Mesothelial cell of epicardium (in vitro differentiated cells): ENCODE data around the gene VPS4A. TPM values are rescaled to one million over a fixed set of nuclear protein-coding genes. Genes with fewer than 3 reads are reported as not detected.

ENCODE experiments used
- DNase-seq, 2 experiments: peaks; one replicate each; pipeline ENCODE4 v3.0.0; 2021; ENCODE audit warnings: low spot score in 2 of 2; ENCODE audit not compliant: unreplicated experiment in 2 of 2
- H3K27ac Mint-ChIP-seq: 2 replicates; pipeline ENCODE4 v1.8.0; 2021; ENCODE audit warnings: mixed read lengths
- H3K27me3 Mint-ChIP-seq: 2 replicates; pipeline ENCODE4 v1.8.0; 2021; ENCODE audit warnings: low read depth, mixed read lengths
- H3K36me3 Mint-ChIP-seq: 2 replicates; pipeline ENCODE4 v1.8.0; 2021; ENCODE audit warnings: mixed read lengths
- H3K4me1 Mint-ChIP-seq: 2 replicates; pipeline ENCODE4 v1.8.0; 2021; ENCODE audit warnings: mixed read lengths
- H3K4me3 Mint-ChIP-seq: 2 replicates; pipeline ENCODE4 v1.8.0; 2021; ENCODE audit warnings: mild to moderate bottlenecking, moderate library complexity, mixed read lengths
- H3K9me3 Mint-ChIP-seq: 2 replicates; pipeline ENCODE4 v1.8.0; 2021; ENCODE audit warnings: mixed read lengths
- total RNA-seq: library from RNA; stranded (reverse); gene quantifications from 3 replicates; pipeline ENCODE4 v1.2.1, GENCODE V29; 2021
- TF ChIP-seq, protein P1 (sequence below): fragments of 200-600 bp; sonication (generic); IDR thresholded peaks from one replicate; pipeline ENCODE4 v1.5.0; 2021; ENCODE audit warnings: antibody characterized with exemption; ENCODE audit not compliant: unreplicated experiment

The VPS4A gene
- total RNA-seq, 1 donor from 2014 or later, result 29.8 TPM

DNA sequence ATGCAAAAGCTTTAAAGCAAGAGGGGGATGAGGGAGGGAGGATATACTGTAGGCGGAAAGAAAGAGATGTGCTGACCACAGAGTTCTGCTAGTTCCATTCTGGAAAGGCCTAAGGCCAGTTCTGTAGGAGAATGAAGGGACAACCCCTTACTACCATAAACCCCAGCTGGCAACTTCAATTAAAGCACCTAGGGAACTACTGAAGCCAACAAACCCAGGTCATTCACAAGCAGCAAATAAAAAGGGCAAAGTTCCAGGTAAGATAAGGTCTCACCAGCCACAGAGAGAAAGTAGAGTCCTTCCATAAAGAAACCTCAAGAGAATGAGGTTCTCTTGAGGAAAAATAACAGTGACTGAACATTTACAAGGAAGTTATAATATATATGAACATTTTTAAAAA is 61.9 kb downstream of the VPS4A start:
- TF ChIP-seq, protein P1, sequence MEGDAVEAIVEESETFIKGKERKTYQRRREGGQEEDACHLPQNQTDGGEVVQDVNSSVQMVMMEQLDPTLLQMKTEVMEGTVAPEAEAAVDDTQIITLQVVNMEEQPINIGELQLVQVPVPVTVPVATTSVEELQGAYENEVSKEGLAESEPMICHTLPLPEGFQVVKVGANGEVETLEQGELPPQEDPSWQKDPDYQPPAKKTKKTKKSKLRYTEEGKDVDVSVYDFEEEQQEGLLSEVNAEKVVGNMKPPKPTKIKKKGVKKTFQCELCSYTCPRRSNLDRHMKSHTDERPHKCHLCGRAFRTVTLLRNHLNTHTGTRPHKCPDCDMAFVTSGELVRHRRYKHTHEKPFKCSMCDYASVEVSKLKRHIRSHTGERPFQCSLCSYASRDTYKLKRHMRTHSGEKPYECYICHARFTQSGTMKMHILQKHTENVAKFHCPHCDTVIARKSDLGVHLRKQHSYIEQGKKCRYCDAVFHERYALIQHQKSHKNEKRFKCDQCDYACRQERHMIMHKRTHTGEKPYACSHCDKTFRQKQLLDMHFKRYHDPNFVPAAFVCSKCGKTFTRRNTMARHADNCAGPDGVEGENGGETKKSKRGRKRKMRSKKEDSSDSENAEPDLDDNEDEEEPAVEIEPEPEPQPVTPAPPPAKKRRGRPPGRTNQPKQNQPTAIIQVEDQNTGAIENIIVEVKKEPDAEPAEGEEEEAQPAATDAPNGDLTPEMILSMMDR, result no peak
- H3K27ac Mint-ChIP-seq, result no peak overlapping the region
- H3K27me3 Mint-ChIP-seq, result no peaks in the 10 kb centered on the region
- H3K36me3 Mint-ChIP-seq, result peaks cover 44% of the 10 kb centered on the region
- no peaks in the 10 kb centered on the region for H3K4me1 Mint-ChIP-seq
- H3K4me3 Mint-ChIP-seq, result no peak overlapping the region
- H3K9me3 Mint-ChIP-seq, result no peaks in the 10 kb centered on the region
- DNase-seq, result no peak

Other genes starting within 250 kb of the VPS4A start
- gene HAS3, start 205.7 kb upstream of the VPS4A start, total RNA-seq, result 0.86 to 1.2 TPM (median 0.92 TPM) in 3 replicates
- gene CHTF8, start 178.8 kb upstream of the VPS4A start, total RNA-seq, result 91.9 to 96.7 TPM (median 95.2 TPM) in 3 replicates
- gene UTP4, start 178.7 kb upstream of the VPS4A start, total RNA-seq, result 45.0 to 49.4 TPM (median 48.0 TPM) in 3 replicates
- 25.7 to 29.8 TPM (median 26.7 TPM) in 3 replicates for gene SNTB2, start 124.2 kb upstream of the VPS4A start, total RNA-seq
- 13.5 to 14.1 TPM (median 13.6 TPM) in 3 replicates for gene PDF, start 19.2 kb downstream of the VPS4A start, total RNA-seq
- gene COG8, start 28.2 kb downstream of the VPS4A start, total RNA-seq, result 48.2 to 49.4 TPM (median 49.0 TPM) in 3 replicates
- 27.2 to 31.4 TPM (median 30.5 TPM) in 3 replicates for gene NIP7, start 28.4 kb downstream of the VPS4A start, total RNA-seq
- 1.2 to 1.7 TPM (median 1.4 TPM) in 3 replicates for gene TMED6, start 40.4 kb downstream of the VPS4A start, total RNA-seq
- 36.8 to 42.4 TPM (median 39.2 TPM) in 3 replicates for gene TERF2, start 74.7 kb downstream of the VPS4A start, total RNA-seq
- gene CYB5B, start 113.3 kb downstream of the VPS4A start, total RNA-seq, result 96.6 to 102 TPM (median 101 TPM) in 3 replicates